ENCODE measurements around the gene EPHA3. TPM values are rescaled to one million over a fixed set of nuclear protein-coding genes. Genes with fewer than 3 reads are reported as not detected.

Gene EPHA3
- total and polyA plus RNA-seq, 2 donors (not counting 1 experiment from before 2014, with no cell fraction given): 0.01 TPM; not detected in 1

- Histone ChIP-seq H3K9me3 (ENCODE audit: control extremely low read depth in 1 of 3, control insufficient read depth in 2 of 3, insufficient read depth in 1 of 3, low read length in 2 of 3) (no peaks in the 10 kb centered on the region), H4K20me1 (ENCODE audit: control insufficient read depth, insufficient read depth, low read length, poor library complexity, severe bottlenecking) (no peaks in the 10 kb centered on the region), H3K27me3 (replicated peaks in 1 of 4; ENCODE audit: control extremely low read depth in 1 of 4, control insufficient read depth in 3 of 4, insufficient read depth in 4 of 4, low read length in 3 of 4) (no peaks in the 10 kb centered on the region), H2AFZ (ENCODE audit: insufficient read depth, low read depth, low read length, poor library complexity, severe bottlenecking) (no peak overlapping the region), H3K79me2 (ENCODE audit: control insufficient read depth, insufficient read depth, low read length) (no peaks in the 10 kb centered on the region), H3K9ac (ENCODE audit: low read length) (no peak overlapping the region), H3K4me3 (ENCODE audit: control extremely low read depth in 1 of 5, extremely low read depth in 1 of 5, insufficient read depth in 1 of 5, low read depth in 2 of 5, low read length in 4 of 5) (no peak overlapping the region), H3K4me1 (ENCODE audit: control insufficient read depth in 2 of 2, insufficient read depth in 2 of 2, low read length in 2 of 2) (no peaks in the 10 kb centered on the region), H3K36me3 (replicated peaks in 1 of 2; ENCODE audit: control extremely low read depth in 1 of 2, control insufficient read depth in 1 of 2, extremely low read depth in 1 of 2, insufficient read depth in 2 of 2, low read length in 1 of 2) (no peaks in the 10 kb centered on the region), H3K27ac (ENCODE audit: low read length in 2 of 2) (no peak overlapping the region), H3K4me2 (replicated peaks; ENCODE audit: low read depth, low read length, poor library complexity, severe bottlenecking) (no peak overlapping the region)
- no CpG with 5 or more reads among the region's 2 CpGs for whole genome bisulfite sequencing (ENCODE audit: insufficient coverage)
- ATAC-seq (ENCODE audit: low read depth): no peak
- ChIA-PET POLR2A (no interaction called here), CTCF (no interaction called here)
- Mint-ChIP-seq H3K4me3 (no peak overlapping the region), H3K27ac (no peak overlapping the region), H3K9me3 (ENCODE audit: insufficient read depth) (no peaks in the 10 kb centered on the region), H3K27me3 (no peaks in the 10 kb centered on the region), H3K4me1 (no peaks in the 10 kb centered on the region)
- intact Hi-C loops (cut with micrococcal nuclease): no loop called here
- TF ChIP-seq CTCF (IDR thresholded peaks at IDR 0.05) (no peak), EZH2 (IDR thresholded peaks at IDR 0.05; ENCODE audit: borderline replicate concordance, insufficient read depth, low read depth, low read length, poor library complexity, severe bottlenecking) (no peak)
- DNase-seq: no peak
Observed at GRCh38 chr3:89061259-89061658, 46.2 kb upstream of the EPHA3 start.

GRCh38 chr3:89067736-89068135 is 39.7 kb upstream of the EPHA3 start:
- Histone ChIP-seq H3K27ac (ENCODE audit: low read length in 2 of 2) (no peak overlapping the region), H3K4me3 (ENCODE audit: control extremely low read depth in 1 of 5, extremely low read depth in 1 of 5, insufficient read depth in 1 of 5, low read depth in 2 of 5, low read length in 4 of 5) (no peak overlapping the region), H3K9ac (ENCODE audit: low read length) (no peak overlapping the region), H3K4me2 (replicated peaks; ENCODE audit: low read depth, low read length, poor library complexity, severe bottlenecking) (no peak overlapping the region), H3K36me3 (replicated peaks in 1 of 2; ENCODE audit: control extremely low read depth in 1 of 2, control insufficient read depth in 1 of 2, extremely low read depth in 1 of 2, insufficient read depth in 2 of 2, low read length in 1 of 2) (no peaks in the 10 kb centered on the region), H3K9me3 (ENCODE audit: control extremely low read depth in 1 of 3, control insufficient read depth in 2 of 3, insufficient read depth in 1 of 3, low read length in 2 of 3) (no peaks in the 10 kb centered on the region), H4K20me1 (ENCODE audit: control insufficient read depth, insufficient read depth, low read length, poor library complexity, severe bottlenecking) (no peaks in the 10 kb centered on the region), H3K79me2 (ENCODE audit: control insufficient read depth, insufficient read depth, low read length) (no peaks in the 10 kb centered on the region), H3K4me1 (ENCODE audit: control insufficient read depth in 2 of 2, insufficient read depth in 2 of 2, low read length in 2 of 2) (no peaks in the 10 kb centered on the region), H3K27me3 (replicated peaks in 1 of 4; ENCODE audit: control extremely low read depth in 1 of 4, control insufficient read depth in 3 of 4, insufficient read depth in 4 of 4, low read length in 3 of 4) (no peaks in the 10 kb centered on the region), H2AFZ (ENCODE audit: insufficient read depth, low read depth, low read length, poor library complexity, severe bottlenecking) (no peak overlapping the region)
- no peak for TF ChIP-seq EZH2 (IDR thresholded peaks at IDR 0.05; ENCODE audit: borderline replicate concordance, insufficient read depth, low read depth, low read length, poor library complexity, severe bottlenecking)
- TF ChIP-seq CTCF (IDR thresholded peaks at IDR 0.05): no peak
- Mint-ChIP-seq H3K9me3 (ENCODE audit: insufficient read depth) (no peaks in the 10 kb centered on the region), H3K4me3 (no peak overlapping the region), H3K27ac (no peak overlapping the region), H3K27me3 (no peaks in the 10 kb centered on the region), H3K4me1 (no peaks in the 10 kb centered on the region)
- ChIA-PET CTCF (no interaction called here), POLR2A (no interaction called here)
- DNase-seq (no peak), ATAC-seq (ENCODE audit: low read depth) (no peak)
- intact Hi-C loops (cut with micrococcal nuclease): no loop called here
- WGBS (ENCODE audit: insufficient coverage): no CpG with 5 or more reads among the region's 2 CpGs

Measured in B cell (primary cell).